ENCODE measurements around the gene CARNS1.

- no peak for TF ChIP-seq CTCF (conservative IDR thresholded peaks at IDR 0.05; ENCODE audit: low read length)
- TF ChIP-seq EZH2phosphoT487 (IDR thresholded peaks at IDR 0.05; ENCODE audit: borderline replicate concordance): no peak
Observed at GRCh38 chr11:67372321-67372992, 43.0 kb upstream of the CARNS1 start.

All from Loucy (cell line).